ENCODE results near the gene EGR2. TPM values are rescaled to one million over a fixed set of nuclear protein-coding genes. Genes with fewer than 3 reads are reported as not detected.

Gene EGR2
- total RNA-seq, 1 donor from 2014 or later, result 1.2 TPM

- no peak overlapping the region for H3K4me3 Mint-ChIP-seq (ENCODE audit: unreplicated experiment)
- H3K4me1 Mint-ChIP-seq (ENCODE audit: unreplicated experiment), result no peaks in the 10 kb centered on the region
- H3K36me3 Mint-ChIP-seq (ENCODE audit: low read depth, unreplicated experiment), result no peaks in the 10 kb centered on the region
- DNase-seq (ENCODE audit: low spot score), result no peak
- TF ChIP-seq CTCF (IDR thresholded peaks at IDR 0.05; ENCODE audit: unreplicated experiment), result no peak
- H3K27me3 Mint-ChIP-seq (ENCODE audit: unreplicated experiment), result no peaks in the 10 kb centered on the region
- no peak overlapping the region for H3K27ac Mint-ChIP-seq (ENCODE audit: unreplicated experiment)
- H3K9me3 Mint-ChIP-seq (ENCODE audit: unreplicated experiment), result no peaks in the 10 kb centered on the region
Observed at GRCh38 chr10:62831346-62831745, 15.2 kb upstream of the EGR2 start.

GRCh38 chr10:62830679-62831078 lies 14.5 kb upstream of the EGR2 start:
- no peak overlapping the region for H3K4me3 Mint-ChIP-seq (ENCODE audit: unreplicated experiment)
- H3K36me3 Mint-ChIP-seq (ENCODE audit: low read depth, unreplicated experiment), result no peaks in the 10 kb centered on the region
- no peaks in the 10 kb centered on the region for H3K27me3 Mint-ChIP-seq (ENCODE audit: unreplicated experiment)
- no peaks in the 10 kb centered on the region for H3K4me1 Mint-ChIP-seq (ENCODE audit: unreplicated experiment)
- no peak for TF ChIP-seq CTCF (IDR thresholded peaks at IDR 0.05; ENCODE audit: unreplicated experiment)
- DNase-seq (ENCODE audit: low spot score), result no peak
- H3K27ac Mint-ChIP-seq (ENCODE audit: unreplicated experiment), result no peak overlapping the region
- H3K9me3 Mint-ChIP-seq (ENCODE audit: unreplicated experiment), result no peaks in the 10 kb centered on the region

- TF ChIP-seq CTCF (IDR thresholded peaks at IDR 0.05; ENCODE audit: unreplicated experiment), result no peak
- Mint-ChIP-seq H3K9me3 (ENCODE audit: unreplicated experiment) (no peaks in the 10 kb centered on the region), H3K4me3 (ENCODE audit: unreplicated experiment) (no peak overlapping the region), H3K27ac (ENCODE audit: unreplicated experiment) (no peak overlapping the region), H3K4me1 (ENCODE audit: unreplicated experiment) (no peaks in the 10 kb centered on the region), H3K27me3 (ENCODE audit: unreplicated experiment) (no peaks in the 10 kb centered on the region), H3K36me3 (ENCODE audit: low read depth, unreplicated experiment) (no peaks in the 10 kb centered on the region)
- no peak for DNase-seq (ENCODE audit: low spot score)
Observed at GRCh38 chr10:62829622-62830021, 13.5 kb upstream of the EGR2 start.

- no peak for DNase-seq (ENCODE audit: low spot score)
- TF ChIP-seq CTCF (IDR thresholded peaks at IDR 0.05; ENCODE audit: unreplicated experiment), result no peak
- Mint-ChIP-seq H3K9me3 (ENCODE audit: unreplicated experiment) (no peaks in the 10 kb centered on the region), H3K4me3 (ENCODE audit: unreplicated experiment) (no peak overlapping the region), H3K27ac (ENCODE audit: unreplicated experiment) (no peak overlapping the region), H3K4me1 (ENCODE audit: unreplicated experiment) (no peaks in the 10 kb centered on the region), H3K36me3 (ENCODE audit: low read depth, unreplicated experiment) (no peaks in the 10 kb centered on the region), H3K27me3 (ENCODE audit: unreplicated experiment) (no peaks in the 10 kb centered on the region)
Observed at GRCh38 chr10:62826273-62826672, 10.1 kb upstream of the EGR2 start.

GRCh38 chr10:62820586-62820985 lies 4.4 kb upstream of the EGR2 start:
- H3K27ac Mint-ChIP-seq (ENCODE audit: unreplicated experiment), result no peak overlapping the region
- no peaks in the 10 kb centered on the region for H3K9me3 Mint-ChIP-seq (ENCODE audit: unreplicated experiment)
- H3K4me1 Mint-ChIP-seq (ENCODE audit: unreplicated experiment), result peaks cover 16% of the 10 kb centered on the region
- H3K27me3 Mint-ChIP-seq (ENCODE audit: unreplicated experiment), result peaks cover 30% of the 10 kb centered on the region
- peaks cover 7% of the 10 kb centered on the region for H3K36me3 Mint-ChIP-seq (ENCODE audit: low read depth, unreplicated experiment)
- no peak for DNase-seq (ENCODE audit: low spot score)
- H3K4me3 Mint-ChIP-seq (ENCODE audit: unreplicated experiment), result no peak overlapping the region
- TF ChIP-seq CTCF (IDR thresholded peaks at IDR 0.05; ENCODE audit: unreplicated experiment), result no peak
